Hematopoietic multipotent progenitor cell (in vitro differentiated cells): ENCODE measurements around the gene NIFK. TPM values are rescaled to one million over a fixed set of nuclear protein-coding genes. Genes with fewer than 3 reads are reported as not detected.
"Not testable (repeated sequence)": the region's sequence is repeated elsewhere in the genome, so short reads cannot be mapped to it uniquely, and the experiment has no call there.

Experiments used
- DNase-seq, 3 donors: peaks; one replicate each; pipeline ENCODE4 v3.0.0-alpha.2; 2011 to 2015; ENCODE audit warnings: low read depth in 2 of 3, low spot score in 2 of 3
- total RNA-seq: library from RNA; depleted of rRNA; stranded (reverse); fragments of >200 nt; gene quantifications from one replicate; pipeline ENCODE4 v1.2.3, GENCODE V29; 2012

Gene NIFK
- total RNA-seq, 1 donor = 17.0 TPM

DNA sequence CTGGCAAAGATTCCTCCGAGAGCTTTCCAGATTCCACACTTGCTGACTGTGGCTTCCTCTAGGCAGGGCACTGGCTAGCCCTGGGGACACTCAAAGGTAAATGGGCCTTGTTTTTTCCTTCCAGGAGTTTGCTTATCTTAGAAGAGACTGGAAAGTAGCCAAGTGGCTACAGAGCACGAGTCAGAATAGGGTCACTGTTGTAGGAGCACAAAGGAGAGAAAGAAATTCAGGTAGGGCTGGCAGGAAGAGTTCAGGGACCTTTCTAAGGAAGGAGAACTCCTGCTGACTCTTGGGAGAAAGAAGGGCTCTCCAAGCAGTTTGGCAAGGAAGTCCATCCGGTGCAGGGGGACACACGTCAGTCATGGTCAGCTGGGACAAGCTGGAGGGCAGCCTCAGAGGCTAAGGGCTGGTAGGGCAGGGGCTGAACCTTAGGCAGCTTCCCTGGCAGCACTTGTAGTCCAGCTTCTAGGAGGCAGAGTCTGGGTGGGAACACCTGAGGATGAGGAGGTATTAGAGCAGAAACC, 39.5 kb downstream of the NIFK start:
- no peak for DNase-seq

DNA sequence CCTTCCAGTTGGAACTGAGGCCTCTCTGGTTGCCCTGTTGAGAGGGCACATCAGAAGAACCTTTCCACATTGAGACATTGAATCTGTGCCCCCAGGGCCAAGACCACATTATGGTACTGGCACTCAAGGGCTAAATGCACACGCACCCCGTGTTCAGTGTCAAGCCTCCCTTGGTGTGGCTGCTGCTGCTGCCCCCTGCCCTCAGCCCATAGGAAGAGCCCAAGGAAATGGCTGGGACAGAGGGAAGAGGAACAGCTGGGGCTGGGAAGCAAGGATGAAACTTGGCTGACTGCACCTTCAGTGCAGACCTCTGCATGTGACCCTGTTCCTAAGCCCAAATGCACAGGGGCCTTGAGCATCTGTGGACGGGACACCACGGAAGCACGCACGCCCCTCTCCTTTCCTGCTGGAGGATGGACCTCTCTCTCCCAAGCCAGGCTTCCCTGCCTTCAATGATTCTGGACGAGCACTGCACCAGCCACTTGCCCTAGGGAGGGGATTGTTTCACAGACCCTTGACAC, 40.2 kb downstream of the NIFK start:
- no peak for DNase-seq

DNA sequence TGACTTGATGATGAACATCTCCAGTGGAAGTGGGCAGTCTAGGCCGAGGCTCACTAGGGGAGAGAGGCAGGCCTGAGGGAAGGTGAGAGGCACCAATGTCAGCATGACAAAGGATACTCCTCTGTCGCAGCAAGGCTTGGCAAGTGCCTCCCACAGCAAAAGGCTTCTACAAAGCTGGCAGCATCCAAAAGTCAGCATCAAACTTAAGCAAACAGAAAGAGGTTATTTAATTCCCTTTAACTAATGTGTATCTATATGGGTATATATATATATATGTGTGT, 41.6 kb downstream of the NIFK start:
- no peak for DNase-seq

DNA sequence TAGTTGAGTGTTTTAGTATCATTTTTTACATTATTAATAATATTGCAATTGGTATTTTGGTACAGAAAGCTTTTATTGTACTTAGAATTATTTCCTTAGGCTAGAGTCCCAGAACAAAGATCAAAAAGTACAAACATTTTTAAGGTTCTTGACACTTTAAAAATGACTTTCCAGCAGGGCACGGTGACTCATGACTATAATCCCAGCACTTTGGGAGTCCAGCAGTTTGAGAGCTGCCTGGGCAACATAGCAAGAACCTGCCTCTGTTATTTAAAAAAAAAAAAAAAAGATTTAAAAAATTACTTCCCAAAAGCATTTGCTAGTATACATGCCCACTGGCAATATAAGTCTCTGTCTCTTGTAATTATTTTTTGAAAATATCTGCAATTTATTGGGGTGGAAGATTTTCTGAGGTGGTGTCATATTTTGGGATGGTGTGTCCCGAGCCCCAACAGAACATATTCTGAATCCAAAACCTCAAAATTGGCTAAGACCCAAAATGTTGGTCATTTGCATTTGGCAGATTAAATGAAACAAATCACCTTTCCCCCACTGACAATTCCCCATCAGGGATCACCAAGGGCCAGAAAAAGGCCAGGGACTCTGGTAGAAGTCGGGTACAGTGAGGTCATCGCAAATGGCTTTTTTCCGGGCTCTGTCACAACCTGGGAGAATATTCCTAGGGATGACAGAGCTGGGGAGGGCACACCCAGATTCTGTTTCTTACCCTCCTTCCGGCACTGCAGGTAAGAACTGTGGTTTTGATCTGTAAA, 42.1 kb downstream of the NIFK start:
- no peak for DNase-seq

DNA sequence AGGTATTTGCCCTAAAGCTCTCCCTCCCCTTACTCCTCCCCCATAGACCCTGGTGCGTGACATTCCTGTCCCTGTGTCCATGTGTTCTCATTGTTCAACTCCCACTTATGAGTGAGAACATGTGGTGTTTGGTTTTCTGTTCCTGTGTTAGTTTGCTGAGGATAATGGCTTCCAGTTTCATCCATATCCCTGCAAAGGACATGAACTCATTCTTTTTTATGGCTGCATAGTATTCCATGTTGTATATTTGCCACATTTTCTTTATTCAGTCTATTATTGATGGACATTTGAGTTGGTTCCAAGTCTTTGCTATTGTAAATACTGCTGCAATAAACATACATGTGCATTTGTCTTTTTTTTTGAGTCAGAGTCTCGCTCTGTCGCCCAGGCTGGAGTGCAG, 46.1 kb downstream of the NIFK start:
- not testable (repeated sequence) for DNase-seq

DNA sequence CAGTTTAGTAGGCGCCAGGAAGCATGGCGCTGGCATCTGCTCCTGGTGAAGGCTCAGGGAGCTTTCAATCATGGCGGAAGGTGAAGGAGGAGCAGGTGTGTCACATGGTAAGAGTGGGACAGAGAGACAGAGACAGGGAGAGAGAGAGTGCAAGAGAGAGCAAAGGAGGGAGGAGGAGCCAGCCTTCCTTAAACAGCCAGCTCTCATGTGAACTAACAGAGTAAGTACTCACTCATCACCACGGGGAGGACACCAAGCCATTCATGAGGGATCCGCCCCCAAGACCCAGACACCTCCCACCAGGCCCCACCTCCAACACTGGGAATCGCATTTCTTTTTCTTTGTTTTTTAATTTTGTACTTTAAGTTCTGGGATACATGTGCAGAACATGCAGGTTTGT, 46.6 kb downstream of the NIFK start:
- no peak for DNase-seq

DNA sequence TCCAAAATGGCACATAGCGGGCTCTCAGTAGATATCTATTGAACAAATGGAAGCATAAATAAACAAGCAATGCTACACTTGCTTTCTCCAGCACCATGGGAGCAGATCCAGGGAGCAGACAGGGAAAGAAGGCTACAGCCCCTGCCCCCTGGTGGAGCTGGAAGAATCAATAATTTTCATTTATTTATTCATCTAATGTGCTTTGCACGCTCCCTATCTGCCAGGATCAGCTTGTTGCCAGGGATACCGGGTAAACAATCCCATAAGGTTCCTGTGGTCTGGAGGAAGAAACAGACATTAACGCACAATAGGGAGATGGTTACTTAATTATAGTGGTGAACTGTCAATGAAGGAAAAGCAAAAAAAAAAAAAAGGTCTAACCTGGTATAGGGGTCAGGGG, 47.3 kb downstream of the NIFK start:
- peak in 1 of 3 donors; percentile 8 for DNase-seq

DNA sequence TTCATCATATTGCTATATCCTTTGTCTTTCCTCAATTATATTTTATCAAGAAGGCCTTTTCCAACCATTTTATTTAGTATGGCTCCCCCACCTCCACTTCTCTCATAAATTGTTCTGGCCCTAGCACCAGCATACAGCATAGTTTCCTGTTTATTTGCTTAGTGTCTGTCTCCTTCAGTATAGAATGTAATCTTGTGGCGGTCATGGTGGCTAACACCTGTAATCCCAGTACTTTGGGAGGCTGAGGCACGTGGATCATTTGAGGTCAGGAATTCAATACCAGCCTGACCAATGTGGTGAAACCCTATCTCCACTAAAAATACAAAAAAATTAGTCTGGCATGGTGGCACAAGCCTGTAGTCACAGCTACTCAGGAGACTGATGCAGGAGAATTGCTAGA, 47.9 kb downstream of the NIFK start:
- DNase-seq = no peak

DNA sequence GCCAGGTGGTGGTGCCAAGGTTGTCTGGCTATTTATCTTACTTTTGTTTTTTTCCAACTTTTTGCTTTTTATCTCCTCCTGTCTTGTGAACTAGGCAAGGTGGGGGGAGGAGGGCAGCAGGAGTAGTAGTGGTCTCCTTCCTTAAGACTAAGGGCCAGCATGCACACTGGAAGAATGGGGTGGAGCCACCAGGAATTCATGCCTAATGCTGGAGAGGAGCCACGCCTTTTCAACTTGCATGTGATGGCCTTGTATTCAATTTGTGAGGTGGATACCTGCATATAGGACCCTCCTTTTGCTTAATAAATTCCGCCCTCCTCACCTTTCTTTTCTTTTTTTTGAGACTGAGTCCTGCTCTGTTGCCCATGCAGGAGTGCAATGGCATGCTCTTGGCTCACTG, 49.8 kb downstream of the NIFK start:
- no peak for DNase-seq

DNA sequence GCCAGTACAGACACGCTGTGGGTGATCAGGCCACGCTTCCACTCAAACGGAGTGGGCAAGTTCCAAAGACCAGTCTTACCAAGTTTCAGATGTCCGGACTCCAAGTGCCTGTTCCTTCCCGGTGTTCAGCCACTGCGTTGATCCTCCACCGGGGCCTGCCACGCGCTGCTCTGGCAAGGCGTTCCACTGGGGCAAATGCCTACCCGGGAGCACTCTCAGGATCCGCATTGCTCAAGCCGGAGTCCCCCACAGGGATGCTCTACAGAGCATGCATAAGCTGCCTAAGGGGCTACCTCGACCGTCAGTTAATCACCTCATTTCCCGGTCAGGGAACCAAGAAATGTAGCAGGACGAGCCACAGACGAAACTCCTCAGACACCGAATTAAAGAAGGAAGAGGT, 50.5 kb downstream of the NIFK start:
- no peak for DNase-seq

DNA sequence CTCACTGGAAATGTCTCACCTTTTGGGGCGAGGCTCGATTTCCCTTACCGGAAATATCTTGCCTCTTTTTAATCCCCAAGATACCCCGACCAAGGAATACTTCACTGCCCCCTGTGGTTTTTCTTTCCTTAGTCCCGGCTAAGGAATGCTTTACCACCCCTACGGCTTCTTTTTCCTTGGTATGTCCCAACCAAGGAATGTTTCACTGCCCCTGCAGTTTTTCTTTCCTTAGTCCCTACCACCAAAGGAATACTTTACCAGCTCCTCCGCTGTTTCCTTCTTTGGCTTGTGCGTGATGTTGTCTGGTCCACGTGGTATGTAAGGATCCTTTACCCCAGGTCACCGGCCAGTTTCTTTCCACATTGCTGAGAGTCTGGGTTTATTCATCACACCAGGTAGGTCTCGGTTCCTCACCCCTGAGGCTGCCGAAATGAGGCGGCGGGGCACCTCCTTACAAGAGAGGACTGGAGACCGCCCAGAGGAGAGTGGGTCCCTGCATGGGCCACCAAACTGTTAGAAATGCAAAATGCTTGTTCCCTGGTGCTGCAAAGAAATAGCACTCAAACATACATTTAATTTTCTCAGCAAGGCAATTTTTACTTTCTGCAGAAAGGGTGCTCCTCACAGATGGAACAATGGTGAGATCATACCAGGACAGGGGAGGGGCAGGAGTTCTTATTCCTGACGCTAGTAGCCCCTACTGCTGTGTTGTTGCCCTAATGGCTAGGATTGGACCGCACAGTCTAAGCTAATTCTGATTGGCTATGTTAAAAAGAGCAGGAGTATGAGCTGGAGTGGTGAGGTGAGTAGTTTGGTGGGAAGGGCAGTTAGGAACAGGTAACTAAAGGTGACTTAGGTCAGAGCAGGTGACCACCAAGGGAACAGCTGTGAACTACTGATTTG, 54.0 kb downstream of the NIFK start:
- no peak for DNase-seq

DNA sequence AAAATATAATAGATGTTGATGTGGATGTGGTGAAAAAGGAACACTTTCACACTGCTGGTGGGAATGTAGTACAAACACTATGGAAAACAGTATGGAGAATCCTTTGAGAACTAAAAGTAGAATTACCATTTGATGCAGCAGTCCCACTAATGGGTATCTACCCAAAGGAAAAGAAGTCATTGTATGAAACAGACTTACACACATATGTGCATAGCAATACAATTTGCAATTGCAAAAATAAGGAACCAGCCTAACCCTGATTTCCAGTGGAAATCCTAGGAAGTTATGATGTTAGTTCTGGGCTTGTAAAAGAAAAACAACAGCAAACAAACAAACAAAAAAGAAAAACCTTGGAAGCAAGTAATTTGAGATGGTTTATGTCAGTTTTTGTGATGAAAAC, 58.8 kb downstream of the NIFK start:
- DNase-seq = no peak

Other genes starting within 250 kb of the NIFK start
- gene RNU4ATAC, start 206.0 kb downstream of the NIFK start, total RNA-seq = under 0.01 TPM
- 40.1 TPM for gene CLASP1, start 87.4 kb downstream of the NIFK start, total RNA-seq
- 30.7 TPM for gene TSN, start 18.8 kb upstream of the NIFK start, total RNA-seq